GM23248 (cell line): ENCODE data around the gene SH3D19.

ENCODE experiments used
- EZH2 ChIP-seq: fragments of 200-600 bp; sonication (generic); IDR thresholded peaks from 2 replicates; pipeline ENCODE4 v1.6.1; 2018; ENCODE audit warnings: antibody characterized with exemption, mild to moderate bottlenecking; ENCODE audit not compliant: insufficient read depth, poor library complexity, severe bottlenecking
- EZH2phosphoT487 ChIP-seq: fragments of 200-600 bp; sonication (generic); IDR thresholded peaks from 2 replicates; pipeline ENCODE4 v1.6.1; 2018; ENCODE audit warnings: antibody characterized with exemption, moderate library complexity, mild to moderate bottlenecking, low read depth; ENCODE audit not compliant: insufficient read depth

DNA sequence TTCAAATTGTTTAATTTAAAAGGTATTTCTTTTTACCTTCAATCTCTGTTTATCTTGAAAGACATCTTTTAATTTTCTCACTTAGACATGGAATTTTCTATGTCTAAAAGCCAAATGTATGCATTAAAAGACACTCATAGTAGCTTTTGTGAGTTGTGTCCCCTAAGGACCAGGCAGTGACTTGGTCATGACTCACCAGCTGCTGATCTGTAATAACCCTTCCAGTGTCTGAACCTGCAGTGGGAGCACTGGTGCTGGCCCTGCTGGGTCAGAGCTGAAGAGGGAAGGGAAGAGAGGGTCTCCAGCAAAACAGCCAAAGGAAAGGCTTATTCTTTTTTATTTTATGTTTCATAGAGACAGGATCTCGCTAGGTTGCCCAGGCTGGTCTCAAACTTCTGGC, 31.1 kb upstream of the SH3D19 start:
- TF ChIP-seq EZH2phosphoT487 (no peak), EZH2 (no peak)
